Testis (tissue), 2 donors: ENCODE results near the gene DUSP7.

Experiments
- POLR2A ChIP-seq: fragments of 450-650 bp; IDR thresholded peaks from one replicate; pipeline ENCODE4 v1.6.1; 2017; ENCODE audit warnings: antibody characterized with exemption, mild to moderate bottlenecking, moderate library complexity
- TF ChIP-seq, protein P1 (sequence below), 3 experiments: fragments of 450-650 bp in 2 of 3; fragments of 200-600 bp in 1 of 3; sonication (generic) in 1 of 3; IDR thresholded peaks; one replicate each; pipeline ENCODE4 v1.5.1; 2016 to 2019; ENCODE audit warnings: antibody characterized with exemption in 3 of 3, mild to moderate bottlenecking in 2 of 3, moderate library complexity in 1 of 3

DNA sequence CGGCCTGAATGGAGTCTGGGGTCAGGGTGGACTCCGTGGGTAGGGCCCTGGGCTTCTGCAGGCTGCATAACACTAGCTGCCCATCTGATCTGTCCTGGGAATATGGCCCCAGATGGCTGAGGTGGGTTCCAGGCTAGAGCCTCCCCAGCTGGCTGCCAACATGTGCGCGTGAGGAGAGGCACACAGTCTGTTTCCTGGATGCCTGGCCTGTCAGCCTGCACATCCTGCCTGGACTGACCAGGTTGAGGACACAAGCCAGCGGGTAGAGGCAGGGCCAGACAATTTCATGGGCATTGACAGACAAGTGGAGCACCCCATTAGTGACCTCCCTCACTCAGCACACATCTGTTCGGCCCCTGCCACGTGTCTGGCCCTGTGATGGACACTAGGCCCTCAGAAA lies 30.9 kb downstream of the DUSP7 start:
- TF ChIP-seq, protein P1, sequence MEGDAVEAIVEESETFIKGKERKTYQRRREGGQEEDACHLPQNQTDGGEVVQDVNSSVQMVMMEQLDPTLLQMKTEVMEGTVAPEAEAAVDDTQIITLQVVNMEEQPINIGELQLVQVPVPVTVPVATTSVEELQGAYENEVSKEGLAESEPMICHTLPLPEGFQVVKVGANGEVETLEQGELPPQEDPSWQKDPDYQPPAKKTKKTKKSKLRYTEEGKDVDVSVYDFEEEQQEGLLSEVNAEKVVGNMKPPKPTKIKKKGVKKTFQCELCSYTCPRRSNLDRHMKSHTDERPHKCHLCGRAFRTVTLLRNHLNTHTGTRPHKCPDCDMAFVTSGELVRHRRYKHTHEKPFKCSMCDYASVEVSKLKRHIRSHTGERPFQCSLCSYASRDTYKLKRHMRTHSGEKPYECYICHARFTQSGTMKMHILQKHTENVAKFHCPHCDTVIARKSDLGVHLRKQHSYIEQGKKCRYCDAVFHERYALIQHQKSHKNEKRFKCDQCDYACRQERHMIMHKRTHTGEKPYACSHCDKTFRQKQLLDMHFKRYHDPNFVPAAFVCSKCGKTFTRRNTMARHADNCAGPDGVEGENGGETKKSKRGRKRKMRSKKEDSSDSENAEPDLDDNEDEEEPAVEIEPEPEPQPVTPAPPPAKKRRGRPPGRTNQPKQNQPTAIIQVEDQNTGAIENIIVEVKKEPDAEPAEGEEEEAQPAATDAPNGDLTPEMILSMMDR (IDR thresholded peaks at IDR 0.05), result no peak
- TF ChIP-seq POLR2A, result no peak
